ENCODE data around the gene PIK3AP1.

GRCh38 chr10:96600337-96600736 is 120.0 kb downstream of the PIK3AP1 start:
- TF ChIP-seq CTCF (IDR thresholded peaks at IDR 0.05) = no peak
- TF ChIP-seq EZH2 (IDR thresholded peaks at IDR 0.05) = no peak
- TF ChIP-seq EZH2phosphoT487 (IDR thresholded peaks at IDR 0.05) = no peak
